ENCODE results near the gene ZNRF2. TPM values are rescaled to one million over a fixed set of nuclear protein-coding genes. Genes with fewer than 3 reads are reported as not detected.

ZNRF2 gene
- total RNA-seq, 2 experiments from 2014 or later, result 15.1 to 15.2 TPM

- Mint-ChIP-seq H3K27ac (no peak overlapping the region), H3K36me3 (ENCODE audit: low read depth) (peaks cover 41% of the 10 kb centered on the region), H3K4me3 (no peak overlapping the region), H3K4me1 (ENCODE audit: low read depth) (peaks cover 45% of the 10 kb centered on the region), H3K9me3 (ENCODE audit: insufficient read depth) (peaks cover 4% of the 10 kb centered on the region), H3K27me3 (ENCODE audit: low read depth) (no peaks in the 10 kb centered on the region)
- ChIA-PET POLR2A (interaction anchor here (1.5 kb wide), 1 partner anchor 44 kb away, joined by 5 read pairs; no protein-coding TSS in a partner anchor), CTCF (interaction anchor here (1.6 to 2.5 kb wide), 2 partner anchors 14 to 19 kb away, joined by 8 to 13 read pairs; no protein-coding TSS in a partner anchor)
- DNase-seq (no peak), ATAC-seq (no peak)
Observed at GRCh38 chr7:30329716-30330115, 45.3 kb downstream of the ZNRF2 start.

DNA sequence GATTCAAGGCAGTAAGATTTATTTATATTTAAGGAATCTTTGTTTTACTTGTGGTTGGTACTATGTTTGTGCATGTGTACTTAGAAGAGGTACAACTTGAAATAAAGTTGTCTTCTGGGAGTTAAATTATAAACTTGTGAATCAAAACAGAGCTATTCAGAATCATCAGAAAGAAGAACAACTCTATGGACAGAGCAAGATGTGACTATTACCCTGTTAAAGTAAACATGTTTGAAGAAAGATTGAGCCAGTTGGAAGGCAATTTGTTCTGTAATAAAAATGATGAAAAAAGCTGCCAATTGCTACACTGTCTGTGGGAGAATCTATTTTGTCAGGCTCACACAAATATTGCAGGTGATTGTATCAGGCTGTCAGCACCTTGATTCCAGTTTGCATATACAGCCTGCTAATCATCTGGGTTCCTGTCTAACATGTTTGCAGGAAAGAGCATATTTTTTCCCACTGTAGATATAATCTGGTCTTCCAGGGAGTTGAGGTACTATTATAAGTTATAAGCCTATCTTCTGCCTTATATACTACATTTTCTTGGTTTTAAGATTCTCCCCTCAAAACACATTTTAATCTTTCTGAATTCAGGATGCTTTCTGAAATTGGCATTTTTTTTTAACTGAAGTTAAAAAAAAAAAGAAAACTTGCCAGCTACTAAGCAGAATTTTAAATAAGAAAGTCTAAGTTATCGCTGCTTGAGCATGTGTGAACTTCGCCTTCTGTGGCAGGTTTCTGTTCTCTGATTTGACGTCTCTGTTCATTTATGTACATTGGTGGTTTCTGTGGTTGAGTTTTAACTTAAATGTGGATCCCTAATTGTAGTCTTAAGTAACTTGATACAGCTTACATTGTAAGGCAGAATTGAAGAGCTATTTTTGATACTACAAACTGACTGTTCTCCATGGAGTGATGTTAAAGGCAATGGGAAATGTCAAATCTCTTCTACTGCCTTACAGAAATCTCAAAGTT is 46.0 kb downstream of the ZNRF2 start:
- peak; percentile 54 for DNase-seq
- H3K36me3 Mint-ChIP-seq (ENCODE audit: low read depth), result peaks cover 35% of the 10 kb centered on the region
- H3K4me1 Mint-ChIP-seq (ENCODE audit: low read depth), result peaks cover 42% of the 10 kb centered on the region
- peak overlapping the region; percentile 63 for H3K4me3 Mint-ChIP-seq
- ChIA-PET POLR2A (interaction anchor here (0.5 to 2.3 kb wide), 6 partner anchors 8 to 266 kb away, joined by 3 to 12 read pairs (median 4); partner anchors contain the start of gene NOD1), CTCF (interaction anchor here (1.0 to 2.5 kb wide), 7 partner anchors 8 to 233 kb away, joined by 3 to 13 read pairs (median 5); no protein-coding TSS in a partner anchor)
- H3K9me3 Mint-ChIP-seq (ENCODE audit: insufficient read depth), result peaks cover 4% of the 10 kb centered on the region
- no peaks in the 10 kb centered on the region for H3K27me3 Mint-ChIP-seq (ENCODE audit: low read depth)
- H3K27ac Mint-ChIP-seq, result peak overlapping the region; percentile 82
- peak; percentile 90 for ATAC-seq

GRCh38 chr7:30331338-30331737 is 46.9 kb downstream of the ZNRF2 start:
- ATAC-seq, result no peak
- ChIA-PET CTCF (interaction anchor here (1.0 to 2.5 kb wide), 8 partner anchors 8 to 232 kb away, joined by 3 to 13 read pairs (median 4); no protein-coding TSS in a partner anchor), POLR2A (interaction anchor here (0.9 to 2.3 kb wide), 4 partner anchors 9 to 147 kb away, joined by 3 to 12 read pairs (median 4); partner anchors contain the start of gene NOD1)
- Mint-ChIP-seq H3K9me3 (ENCODE audit: insufficient read depth) (peaks cover 4% of the 10 kb centered on the region), H3K36me3 (ENCODE audit: low read depth) (peaks cover 33% of the 10 kb centered on the region), H3K4me3 (no peak overlapping the region), H3K27ac (peak overlapping the region; percentile 3), H3K4me1 (ENCODE audit: low read depth) (peaks cover 44% of the 10 kb centered on the region), H3K27me3 (ENCODE audit: low read depth) (no peaks in the 10 kb centered on the region)
- no peak for DNase-seq

DNA sequence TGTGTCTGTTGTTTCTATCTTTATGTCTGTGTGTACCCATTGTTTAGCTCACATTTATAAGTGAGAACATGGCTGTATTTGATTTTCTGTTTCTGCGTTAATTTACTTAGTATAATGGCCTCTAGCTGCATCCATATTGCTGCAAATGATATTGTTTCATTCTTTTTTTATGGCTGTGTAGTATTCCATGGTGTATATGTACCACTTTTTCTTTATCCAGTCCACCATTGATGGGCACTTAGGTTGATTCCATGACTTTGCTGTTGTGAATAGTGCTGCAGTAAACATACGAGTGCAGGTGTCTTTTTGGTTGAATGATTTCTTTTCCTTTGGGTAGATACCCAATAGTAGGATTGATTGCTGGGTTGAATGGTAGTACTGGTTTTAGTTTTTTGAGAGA is 48.2 kb downstream of the ZNRF2 start:
- Mint-ChIP-seq H3K4me1 (ENCODE audit: low read depth) (peaks cover 40% of the 10 kb centered on the region), H3K9me3 (ENCODE audit: insufficient read depth) (peaks cover 4% of the 10 kb centered on the region), H3K4me3 (no peak overlapping the region), H3K36me3 (ENCODE audit: low read depth) (peaks cover 23% of the 10 kb centered on the region), H3K27ac (no peak overlapping the region), H3K27me3 (ENCODE audit: low read depth) (no peaks in the 10 kb centered on the region)
- no peak for ATAC-seq
- ChIA-PET POLR2A (interaction anchor here (0.5 to 2.3 kb wide), 2 partner anchors 10 to 188 kb away, joined by 3 to 12 read pairs; no protein-coding TSS in a partner anchor), CTCF (interaction anchor here (1.2 kb wide), 1 partner anchor 10 kb away, joined by 3 read pairs; no protein-coding TSS in a partner anchor)
- no peak for DNase-seq

DNA sequence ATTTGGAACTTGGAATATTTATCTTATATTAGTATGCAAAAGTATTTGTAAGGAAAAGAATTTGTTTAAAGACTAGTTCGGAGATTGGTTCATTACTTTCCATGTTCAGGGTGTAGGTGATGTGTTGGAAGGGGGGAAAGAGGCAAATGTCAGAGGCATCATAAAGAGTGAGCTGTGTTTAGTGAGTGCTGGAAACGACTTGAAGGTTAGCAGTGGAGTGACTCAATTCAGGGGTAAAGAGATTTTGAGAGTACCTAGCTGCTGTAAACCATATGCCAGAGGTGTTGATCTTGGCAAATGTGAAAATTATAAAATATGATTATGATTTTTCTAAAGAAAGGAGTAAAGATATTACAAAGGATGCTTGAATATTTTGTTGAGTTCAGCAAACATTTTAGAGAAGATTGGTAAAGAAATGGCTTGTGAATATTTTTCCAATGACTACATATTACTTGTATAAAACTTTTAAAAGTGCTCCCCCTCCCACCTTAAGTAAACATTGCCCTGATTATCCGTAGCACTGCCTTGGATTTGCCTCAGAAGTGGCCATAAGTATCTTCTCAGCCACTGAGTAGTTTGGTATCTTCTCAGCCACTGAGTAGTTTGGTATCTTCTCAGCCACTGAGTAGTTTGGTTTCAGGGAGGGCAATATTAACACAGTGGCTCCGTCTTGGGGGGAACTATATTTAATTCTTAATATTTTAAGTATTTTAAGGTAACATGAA is 51.5 kb downstream of the ZNRF2 start:
- ATAC-seq (no peak), DNase-seq (no peak)
- POLR2A ChIA-PET, result interaction anchor here (1.0 kb wide), 1 partner anchor 13 kb away, joined by 4 read pairs; no protein-coding TSS in a partner anchor
- H3K27ac Mint-ChIP-seq, result no peak overlapping the region
- H3K4me3 Mint-ChIP-seq, result no peak overlapping the region
- CTCF ChIA-PET, result no interaction called here
- H3K4me1 Mint-ChIP-seq (ENCODE audit: low read depth), result peaks cover 26% of the 10 kb centered on the region
- peaks cover 36% of the 10 kb centered on the region for H3K36me3 Mint-ChIP-seq (ENCODE audit: low read depth)
- H3K27me3 Mint-ChIP-seq (ENCODE audit: low read depth), result no peaks in the 10 kb centered on the region
- H3K9me3 Mint-ChIP-seq (ENCODE audit: insufficient read depth), result peaks cover 10% of the 10 kb centered on the region

- peaks cover 29% of the 10 kb centered on the region for H3K36me3 Mint-ChIP-seq (ENCODE audit: low read depth)
- POLR2A ChIA-PET, result no interaction called here
Observed at GRCh38 chr7:30344513-30344912, 60.1 kb downstream of the ZNRF2 start.

DNA sequence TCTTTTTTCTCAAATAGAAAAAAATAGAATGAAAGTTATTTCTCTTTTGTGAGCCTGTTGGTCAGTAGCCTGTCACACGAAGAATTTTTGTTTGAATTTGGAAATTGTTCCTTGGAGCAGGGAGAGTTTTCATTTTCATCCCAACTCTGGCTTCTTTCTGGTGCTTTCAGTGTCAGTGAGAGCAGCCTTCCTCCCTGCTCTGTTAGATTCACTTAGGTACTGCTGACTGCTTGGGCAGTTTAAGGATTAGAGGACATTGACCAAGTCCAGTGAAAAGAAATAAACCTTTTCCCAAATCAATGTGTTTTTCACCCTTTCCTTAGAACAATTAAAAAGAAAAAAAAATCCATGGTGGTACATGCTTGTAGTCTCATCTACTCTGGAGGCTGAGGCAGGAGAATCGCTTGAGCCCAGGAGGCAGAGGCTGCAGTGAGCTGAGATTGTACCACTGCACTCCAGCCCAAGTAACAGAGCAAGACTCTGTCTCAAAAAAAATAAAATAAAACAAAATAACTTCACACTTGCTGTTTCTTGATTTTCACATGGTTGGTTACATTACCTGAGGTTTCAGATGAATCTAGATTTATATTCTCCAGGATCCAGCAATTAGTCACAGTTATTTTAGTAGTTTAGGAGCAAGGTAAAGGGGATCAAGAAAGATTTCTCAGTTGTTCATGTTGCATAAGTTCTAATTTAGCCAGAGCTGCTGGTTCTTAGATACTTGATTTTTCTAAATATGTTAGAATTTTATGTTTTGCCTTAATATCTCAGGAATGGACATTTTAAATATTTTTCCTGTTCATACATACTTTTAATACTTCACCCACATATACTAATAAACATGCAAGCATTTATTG is 63.1 kb downstream of the ZNRF2 start:
- peak overlapping the region; percentile 61 for H3K4me3 Mint-ChIP-seq
- H3K9me3 Mint-ChIP-seq (ENCODE audit: insufficient read depth), result peaks cover 4% of the 10 kb centered on the region
- CTCF ChIA-PET, result interaction anchor here (1.0 to 7.7 kb wide), 5 partner anchors 17 to 183 kb away, joined by 3 to 135 read pairs (median 10); no protein-coding TSS in a partner anchor
- H3K27me3 Mint-ChIP-seq (ENCODE audit: low read depth), result no peaks in the 10 kb centered on the region
- DNase-seq (no peak), ATAC-seq (no peak)
- POLR2A ChIA-PET, result interaction anchor here (1.2 to 3.2 kb wide), 3 partner anchors 25 to 246 kb away, joined by 3 to 28 read pairs (median 19); partner anchors contain the start of gene ZNRF2
- H3K4me1 Mint-ChIP-seq (ENCODE audit: low read depth), result peaks cover 53% of the 10 kb centered on the region
- H3K36me3 Mint-ChIP-seq (ENCODE audit: low read depth), result peaks cover 2% of the 10 kb centered on the region
- H3K27ac Mint-ChIP-seq, result peak overlapping the region; percentile 83

More at GRCh38 chr7:30344513-30344912, 60.1 kb downstream of the ZNRF2 start:
- Mint-ChIP-seq H3K27ac (no peak overlapping the region), H3K9me3 (ENCODE audit: insufficient read depth) (peaks cover 25% of the 10 kb centered on the region), H3K4me3 (no peak overlapping the region), H3K4me1 (ENCODE audit: low read depth) (peaks cover 50% of the 10 kb centered on the region), H3K27me3 (ENCODE audit: low read depth) (no peaks in the 10 kb centered on the region)
- DNase-seq, result no peak
- ATAC-seq, result no peak
- CTCF ChIA-PET, result interaction anchor here (0.8 to 2.5 kb wide), 3 partner anchors 14 to 22 kb away, joined by 3 to 13 read pairs (median 4); no protein-coding TSS in a partner anchor

- Mint-ChIP-seq H3K4me1 (ENCODE audit: low read depth) (peaks cover 57% of the 10 kb centered on the region), H3K4me3 (peak overlapping the region; percentile 61), H3K9me3 (ENCODE audit: insufficient read depth) (no peaks in the 10 kb centered on the region), H3K27ac (peak overlapping the region; percentile 83), H3K36me3 (ENCODE audit: low read depth) (no peaks in the 10 kb centered on the region), H3K27me3 (ENCODE audit: low read depth) (no peaks in the 10 kb centered on the region)
- ChIA-PET CTCF (interaction anchor here (0.7 to 7.7 kb wide), 6 partner anchors 17 to 184 kb away, joined by 3 to 135 read pairs (median 9); no protein-coding TSS in a partner anchor), POLR2A (interaction anchor here (1.0 to 3.2 kb wide), 5 partner anchors 23 to 246 kb away, joined by 3 to 28 read pairs (median 3); partner anchors contain the start of gene ZNRF2)
- DNase-seq (peak; percentile 70), ATAC-seq (peak; percentile 93)
Observed at GRCh38 chr7:30348083-30348560, 63.7 kb downstream of the ZNRF2 start.

DNA sequence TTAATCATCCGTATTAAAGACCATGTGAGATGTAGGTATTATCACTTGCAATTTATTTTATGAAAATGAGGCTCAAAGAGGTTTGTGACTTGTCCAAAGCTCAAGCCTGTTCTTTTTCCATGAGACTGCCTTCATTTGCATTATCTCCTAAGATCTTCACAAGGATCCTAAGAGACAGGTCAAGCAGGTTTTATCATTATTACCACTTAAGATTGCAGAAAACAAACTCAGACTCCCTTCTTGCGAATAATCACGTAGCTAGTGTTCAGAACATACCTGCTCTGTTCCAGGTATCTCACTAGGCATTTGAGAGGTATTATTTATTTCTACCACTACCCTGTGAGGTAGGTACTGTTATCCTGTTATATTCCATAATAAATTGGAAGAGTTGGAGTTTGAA is 64.8 kb downstream of the ZNRF2 start:
- H3K9me3 Mint-ChIP-seq (ENCODE audit: insufficient read depth), result no peaks in the 10 kb centered on the region
- no peaks in the 10 kb centered on the region for H3K27me3 Mint-ChIP-seq (ENCODE audit: low read depth)
- ChIA-PET POLR2A (interaction anchor here (1.0 to 3.2 kb wide), 4 partner anchors 24 to 129 kb away, joined by 3 to 28 read pairs (median 11); partner anchors contain the start of gene ZNRF2), CTCF (interaction anchor here (0.7 to 7.7 kb wide), 7 partner anchors 18 to 264 kb away, joined by 3 to 135 read pairs (median 8); no protein-coding TSS in a partner anchor)
- peaks cover 57% of the 10 kb centered on the region for H3K4me1 Mint-ChIP-seq (ENCODE audit: low read depth)
- DNase-seq (no peak), ATAC-seq (no peak)
- no peak overlapping the region for H3K27ac Mint-ChIP-seq
- H3K4me3 Mint-ChIP-seq, result no peak overlapping the region
- H3K36me3 Mint-ChIP-seq (ENCODE audit: low read depth), result no peaks in the 10 kb centered on the region

- ATAC-seq (no peak), DNase-seq (no peak)
- Mint-ChIP-seq H3K4me1 (ENCODE audit: low read depth) (peaks cover 51% of the 10 kb centered on the region), H3K9me3 (ENCODE audit: insufficient read depth) (no peaks in the 10 kb centered on the region), H3K27me3 (ENCODE audit: low read depth) (no peaks in the 10 kb centered on the region), H3K27ac (no peak overlapping the region), H3K36me3 (ENCODE audit: low read depth) (no peaks in the 10 kb centered on the region), H3K4me3 (no peak overlapping the region)
- CTCF ChIA-PET, result interaction anchor here (0.7 to 7.7 kb wide), 5 partner anchors 8 to 263 kb away, joined by 3 to 135 read pairs (median 4); no protein-coding TSS in a partner anchor
- POLR2A ChIA-PET, result interaction anchor here (1.4 to 3.2 kb wide), 3 partner anchors 27 to 128 kb away, joined by 3 to 28 read pairs (median 19); partner anchors contain the start of gene ZNRF2
Observed at GRCh38 chr7:30349816-30350215, 65.4 kb downstream of the ZNRF2 start.

Data from activated CD8-positive, alpha-beta T cell treated with anti-CD3 and anti-CD28 coated beads, Interleukin-2, amount 10 ng/mL, durations not matched to agents 7 days and 5 days (primary cell).